ENCODE data around the gene TEKT1.
"Not testable (repeated sequence)": the region's sequence is repeated elsewhere in the genome, so short reads cannot be mapped to it uniquely, and the experiment has no call there.

Gene TEKT1

DNA sequence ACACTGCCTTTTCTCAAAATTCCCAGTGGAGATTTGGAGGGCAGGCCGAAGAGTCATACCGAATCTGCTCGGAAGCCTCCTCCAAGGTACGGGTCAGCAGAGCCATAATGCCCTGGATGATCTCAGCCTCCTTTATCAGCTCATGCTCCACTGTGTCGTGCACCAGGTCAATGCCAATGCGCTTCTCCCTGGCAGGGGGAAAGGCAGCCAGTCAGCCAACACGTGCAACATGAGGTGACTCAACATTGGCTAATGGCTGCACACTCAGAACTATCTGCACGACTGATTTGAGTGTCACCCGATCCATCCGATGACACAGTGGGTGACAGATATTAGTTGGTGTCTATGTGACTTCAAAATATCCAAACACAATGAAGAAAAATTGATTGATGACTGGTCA, 15.8 kb downstream of the TEKT1 start:
- no peak for DNase-seq (ENCODE audit: low read depth)

DNA sequence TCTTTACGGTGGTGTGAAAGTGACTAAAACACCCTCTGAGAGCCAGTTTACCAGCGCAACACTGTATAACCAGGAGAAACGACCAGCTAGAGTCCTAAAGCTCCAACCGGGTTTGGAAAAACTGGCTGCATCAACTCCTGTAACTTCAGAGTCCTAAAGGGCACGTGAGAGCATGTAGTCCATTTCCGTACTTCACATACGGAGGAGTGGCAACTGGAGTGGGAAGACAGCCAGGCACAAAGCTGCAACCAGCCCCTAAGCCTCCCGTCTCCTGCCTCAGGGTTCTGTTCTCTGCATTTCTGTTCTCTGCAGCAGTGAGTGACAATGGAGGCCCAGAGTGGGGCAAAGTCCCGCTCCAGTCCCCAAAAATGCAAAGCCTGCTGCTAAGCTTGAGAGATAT, 19.2 kb downstream of the TEKT1 start:
- no peak for DNase-seq (ENCODE audit: low read depth)

- DNase-seq (ENCODE audit: low read depth) = no peak
These were observed 20.0 kb downstream of the TEKT1 start for GRCh38 chr17:6811510-6811909.

- no peak for DNase-seq (ENCODE audit: low read depth)
These were observed 31.0 kb downstream of the TEKT1 start for GRCh38 chr17:6800422-6801027.

- DNase-seq (ENCODE audit: low read depth) = no peak
These were observed 31.8 kb downstream of the TEKT1 start for GRCh38 chr17:6799738-6800137.

- DNase-seq (ENCODE audit: low read depth) = no peak
These were observed 33.7 kb downstream of the TEKT1 start for GRCh38 chr17:6797718-6798351.

DNA sequence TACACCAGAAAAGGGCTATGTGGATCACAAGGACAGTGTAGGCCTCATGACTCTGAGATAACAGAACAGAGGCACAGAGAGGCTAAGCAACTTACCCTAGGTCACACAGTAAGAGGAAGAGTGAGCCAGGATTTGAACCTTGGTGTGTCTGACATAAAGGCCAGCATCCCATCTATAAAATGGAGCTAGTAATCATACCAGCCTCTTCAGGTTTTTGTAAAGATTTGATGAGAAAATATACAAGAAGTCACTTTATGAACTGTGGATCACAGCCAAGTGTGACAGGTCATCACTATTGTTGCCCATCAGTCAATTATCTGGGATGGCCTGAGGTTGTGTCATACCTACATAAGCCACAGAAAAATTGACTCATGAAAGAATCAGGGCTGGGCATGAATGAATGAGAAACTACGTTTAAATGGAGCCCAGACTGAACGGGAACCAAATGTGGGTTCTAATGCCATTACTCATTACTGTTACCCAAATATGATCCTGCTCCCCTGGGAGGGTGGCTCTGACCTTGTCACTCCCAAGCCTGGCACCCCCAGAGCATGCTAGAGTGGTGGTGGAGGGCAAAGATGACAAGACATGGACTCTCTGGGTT, 34.5 kb downstream of the TEKT1 start:
- no peak for DNase-seq (ENCODE audit: low read depth)

GRCh38 chr17:6796017-6796886, 35.3 kb downstream of the TEKT1 start:
- DNase-seq (ENCODE audit: low read depth) = no peak

DNA sequence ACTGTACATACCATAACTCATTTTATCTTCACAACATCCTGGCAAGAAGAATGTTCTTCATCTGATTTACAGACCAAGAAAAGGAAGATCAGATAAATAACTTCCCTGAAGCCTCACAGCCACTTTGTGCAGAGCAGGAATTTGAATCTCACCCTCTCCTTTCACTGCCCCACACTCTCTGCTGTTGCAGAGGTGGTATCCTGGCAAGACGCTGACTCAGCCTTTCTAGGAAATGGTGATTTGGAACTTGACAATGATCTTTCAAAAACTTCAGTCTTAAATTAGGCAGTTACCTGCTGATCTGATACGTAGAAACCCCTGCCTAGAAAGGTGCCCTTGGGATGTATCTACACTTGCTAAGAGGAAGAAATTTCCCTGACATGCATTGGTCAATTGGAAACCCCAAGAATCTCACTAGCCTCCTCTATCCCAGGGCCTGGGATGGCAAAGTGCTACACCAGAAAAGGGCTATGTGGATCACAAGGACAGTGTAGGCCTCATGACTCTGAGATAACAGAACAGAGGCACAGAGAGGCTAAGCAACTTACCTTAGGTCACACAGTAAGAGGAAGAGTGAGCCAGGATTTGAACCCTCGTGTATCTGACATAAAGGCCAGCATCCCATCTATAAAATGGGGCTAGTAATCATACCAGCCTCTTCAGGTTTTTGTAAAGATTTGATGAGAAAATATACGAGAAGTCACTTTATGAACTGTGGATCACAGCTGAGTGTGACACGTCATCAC, 37.6 kb downstream of the TEKT1 start:
- no peak for DNase-seq (ENCODE audit: low read depth)

DNA sequence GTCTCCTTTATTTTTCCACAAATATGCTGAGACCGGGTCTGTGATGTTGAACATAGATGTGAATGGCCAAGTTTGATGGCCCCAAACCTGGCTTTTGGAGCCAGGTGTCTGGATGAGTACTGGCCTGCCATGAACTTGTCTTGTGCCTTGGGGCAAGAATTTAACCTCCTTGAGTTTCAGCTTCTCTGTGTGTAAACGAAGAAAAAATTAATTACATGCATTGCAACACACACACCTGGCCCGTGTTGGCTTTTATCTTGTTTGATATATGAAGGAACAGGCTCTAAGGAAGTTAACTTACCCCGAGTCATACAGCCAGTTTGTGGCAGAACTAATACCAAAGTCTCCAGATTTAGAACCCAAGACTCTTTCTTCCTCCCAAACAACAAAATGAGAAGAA, 42.4 kb downstream of the TEKT1 start:
- DNase-seq (ENCODE audit: low read depth) = no peak

- DNase-seq (ENCODE audit: low read depth) = no peak
These were observed 44.3 kb downstream of the TEKT1 start for GRCh38 chr17:6787081-6787693.

- DNase-seq (ENCODE audit: low read depth) = no peak
These were observed 44.9 kb downstream of the TEKT1 start for GRCh38 chr17:6786618-6787017.

GRCh38 chr17:6782244-6782643, 49.3 kb downstream of the TEKT1 start:
- DNase-seq (ENCODE audit: low read depth) = no peak

GRCh38 chr17:6780886-6781285, 50.6 kb downstream of the TEKT1 start:
- no peak for DNase-seq (ENCODE audit: low read depth)

DNA sequence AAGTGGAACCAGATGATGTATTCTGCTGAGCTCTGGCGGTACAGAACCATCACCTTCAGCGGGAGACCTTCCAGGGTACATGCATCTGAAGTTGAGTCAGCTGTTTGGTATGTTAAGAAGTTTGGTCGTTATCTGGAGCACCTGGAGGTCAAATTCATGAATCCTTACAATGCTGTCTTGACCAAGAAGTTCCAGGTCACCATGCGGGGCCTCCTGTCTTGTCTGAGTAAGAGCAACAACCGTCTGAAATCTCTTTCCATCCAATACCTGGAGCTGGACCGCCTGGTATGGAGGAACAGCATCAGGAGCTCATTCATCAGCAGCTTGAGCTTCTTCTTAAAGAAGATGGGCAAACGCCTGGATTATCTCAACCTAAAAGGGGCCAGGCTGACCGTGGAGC, 51.5 kb downstream of the TEKT1 start:
- DNase-seq (ENCODE audit: low read depth) = no peak

GRCh38 chr17:6779411-6779810, 52.1 kb downstream of the TEKT1 start:
- no peak for DNase-seq (ENCODE audit: low read depth)

GRCh38 chr17:6775871-6776405, 55.6 kb downstream of the TEKT1 start, which contains the start of gene FBXO39:
Gene FBXO39 (plus strand): TSS chr17:6776215. CDS start chr17:6779869, 3,654 bp downstream.
- no peak for DNase-seq (ENCODE audit: low read depth)

GRCh38 chr17:6774906-6775305, 56.6 kb downstream of the TEKT1 start:
- not testable (repeated sequence) for DNase-seq (ENCODE audit: low read depth)

DNA sequence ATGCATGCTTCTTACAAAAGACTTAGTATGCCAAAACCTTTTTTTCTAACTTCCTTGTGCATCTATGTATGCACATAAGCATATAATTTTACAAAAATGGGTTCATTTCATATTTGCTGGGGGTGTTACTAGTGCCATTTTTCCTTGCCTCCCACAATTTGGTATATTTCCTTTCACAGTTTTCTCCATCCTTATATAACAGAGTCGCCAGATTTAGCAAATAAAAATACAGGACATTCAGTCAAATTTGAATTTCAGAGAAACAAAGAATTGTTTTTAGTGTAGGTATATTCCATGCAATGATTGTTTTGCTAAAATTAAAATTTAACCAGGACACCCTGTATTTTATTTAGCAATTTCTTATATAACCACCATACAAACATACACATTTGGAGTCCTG, 59.5 kb downstream of the TEKT1 start:
- DNase-seq (ENCODE audit: low read depth) = no peak

- no peak for DNase-seq (ENCODE audit: low read depth)
These were observed 63.1 kb downstream of the TEKT1 start for GRCh38 chr17:6768447-6768846.

DNA sequence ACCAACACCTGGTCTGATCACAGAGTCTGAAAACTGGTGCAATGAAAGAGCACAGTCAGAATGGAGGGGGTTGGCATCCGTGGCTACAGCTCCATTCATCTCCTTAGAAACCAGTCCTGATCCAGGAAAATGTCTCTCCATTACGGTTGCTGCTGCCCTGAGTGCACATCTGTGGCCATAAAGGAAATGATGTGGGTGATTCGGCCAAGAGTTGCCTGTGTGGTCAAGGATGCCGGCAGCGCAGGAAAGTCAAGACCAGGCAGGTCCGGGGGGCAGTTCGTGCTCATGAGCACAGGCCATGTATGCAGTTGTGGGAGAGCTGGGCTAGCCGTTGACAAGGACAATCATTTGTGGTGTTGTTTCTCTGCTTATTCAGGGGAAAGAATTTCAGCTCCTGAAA, 69.8 kb downstream of the TEKT1 start:
- DNase-seq (ENCODE audit: low read depth) = no peak

All from activated gamma-delta T cell treated with anti-CD3 and anti-CD28 coated beads, Interleukin-2, amount 50 U/mL, for 16 hours (primary cell).